Gastrocnemius medialis (tissue), 4 donors: Measurements from ENCODE around the gene BPIFB2.

ENCODE experiments used
- CTCF ChIP-seq, 5 experiments: fragments of 450-650 bp in 3 of 5; fragments of 200-600 bp in 2 of 5; sonication (generic) in 2 of 5; IDR thresholded peaks in 4 of 5; conservative IDR thresholded peaks in 1 of 5; 1 replicate in 4 of 5; 2 replicates in 1 of 5; pipeline ENCODE4 v1.5.1; 2016 to 2019; ENCODE audit warnings: antibody characterized with exemption in 5 of 5, mild to moderate bottlenecking in 3 of 5, moderate library complexity in 3 of 5
- POLR2A ChIP-seq, 2 donors: fragments of 450-650 bp; IDR thresholded peaks; one replicate each; pipeline ENCODE4 v1.6.1; 2017; ENCODE audit warnings: antibody characterized with exemption in 2 of 2, mild to moderate bottlenecking in 2 of 2, moderate library complexity in 2 of 2

- TF ChIP-seq CTCF (IDR thresholded peaks at IDR 0.05 in 4 of 5, conservative IDR thresholded peaks at IDR 0.05 in 1 of 5) (no peak), POLR2A (IDR thresholded peaks at IDR 0.05) (no peak)
Observed at GRCh38 chr20:33026072-33026778, 18.7 kb downstream of the BPIFB2 start.
